Ovary (tissue), 9 donors: ENCODE data around the gene FLYWCH1. TPM values are rescaled to one million over a fixed set of nuclear protein-coding genes. Genes with fewer than 3 reads are reported as not detected.

Experiments used
- DNase-seq, 5 donors: peaks; one replicate each; pipeline ENCODE4 v3.0.0-alpha.2; 2019 to 2020
- H3K27ac ChIP-seq, 2 donors: fragments of 200-600 bp; one replicate each; pipeline versions ENCODE4 v1.5.1 to v1.8.0; 2019 to 2022
- H3K27me3 ChIP-seq: fragments of 200-600 bp; one replicate; pipeline ENCODE4 v1.8.0; 2022
- H3K36me3 ChIP-seq: fragments of 200-600 bp; sonication (generic); one replicate; pipeline ENCODE4 v1.5.1; 2019
- H3K4me1 ChIP-seq: one replicate; pipeline ENCODE4 v1.8.1; 2013; ENCODE audit warnings: mild to moderate bottlenecking, moderate library complexity; ENCODE audit not compliant: insufficient read depth
- H3K4me3 ChIP-seq: fragments of 200-600 bp; sonication (generic); one replicate; pipeline ENCODE4 v1.5.1; 2017
- H3K9me3 ChIP-seq, 2 donors: fragments of 200-600 bp in 1 of 2; sonication (generic) in 1 of 2; one replicate each; pipeline versions ENCODE4 v1.5.1 to v1.8.1; 2013 to 2019; ENCODE audit warnings: mild to moderate bottlenecking in 1 of 2, moderate library complexity in 1 of 2
- EP300 ChIP-seq: sonication (generic); formaldehyde crosslinking; IDR thresholded peaks from one replicate; pipeline ENCODE4 v1.6.1; 2017; ENCODE audit warnings: antibody characterized with exemption
- POLR2A ChIP-seq: fragments of 450-650 bp; IDR thresholded peaks from one replicate; pipeline ENCODE4 v1.6.1; 2017; ENCODE audit warnings: antibody characterized with exemption, mild to moderate bottlenecking, moderate library complexity
- WGBS, 3 donors: extraction: QIAGEN DNeasy Blood & Tissue Kit in 1 of 3; methylation state at CpG; one replicate each; pipeline versions ENCODE4 v1.1.5 to v1.1.7; 2013 to 2017; 5-methylcytosine and 5-hydroxymethylcytosine counted together
- intact Hi-C, 4 donors: fragments of 100-400 bp; cut with DNase I; formaldehyde crosslinking; loops; one replicate each; pipeline versions ENCODE4 v1.11.0 to v1.15.1; 2022 to 2023
- polyA plus RNA-seq, 2 donors: library from polyadenylated mRNA; stranded (reverse); fragments of 200-250 nt in 1 of 2; fragments of 350-450 nt in 1 of 2; fragmentation: Illumina TruSeq in 1 of 2; extraction: RNeasy Lipid Tissue Mini Kit (QIAGEN cat#74804) in 1 of 2; gene quantifications; one replicate each; pipeline ENCODE4 v1.2.3, GENCODE V29; 2013 to 2014
- total RNA-seq, 7 donors: library from RNA; depleted of rRNA in 2 of 7; stranded (reverse); fragments of >200 nt in 2 of 7; fragmentation: NEBNext Ultra II Directional in 3 of 7; extraction: Animal tissue kit (Norgen Biotek cat#: 25700) in 3 of 7; gene quantifications; one replicate each; pipeline versions ENCODE4 v1.1.0 to v1.2.4, GENCODE V29; 2016 to 2023
- TF ChIP-seq, protein P1 (sequence below), 3 donors: fragments of 450-650 bp in 2 of 3; fragments of 200-600 bp in 1 of 3; IDR thresholded peaks; one replicate each; pipeline versions ENCODE4 v1.5.1 to v1.8.0; 2016 to 2022; ENCODE audit warnings: antibody characterized with exemption in 3 of 3, mild to moderate bottlenecking in 1 of 3
- donor health status: DM: no; HTN: no; CAD: no; lungs with moderate emphysema.
- donor health status: DM: no; HTN: no; CAD: no.
- donor health status: Bipolar disorder and iron deficiency.
- donor health status: DM: yes; HTN: yes; CAD: no.
- donor health status: DM: no; HTN: no; CAD: no.
- donor health status: DM: yes; HTN: yes; CAD: no.

The FLYWCH1 gene
- total and polyA plus RNA-seq, 9 donors, result 2.2 to 66.9 (median 39.0) TPM

DNA sequence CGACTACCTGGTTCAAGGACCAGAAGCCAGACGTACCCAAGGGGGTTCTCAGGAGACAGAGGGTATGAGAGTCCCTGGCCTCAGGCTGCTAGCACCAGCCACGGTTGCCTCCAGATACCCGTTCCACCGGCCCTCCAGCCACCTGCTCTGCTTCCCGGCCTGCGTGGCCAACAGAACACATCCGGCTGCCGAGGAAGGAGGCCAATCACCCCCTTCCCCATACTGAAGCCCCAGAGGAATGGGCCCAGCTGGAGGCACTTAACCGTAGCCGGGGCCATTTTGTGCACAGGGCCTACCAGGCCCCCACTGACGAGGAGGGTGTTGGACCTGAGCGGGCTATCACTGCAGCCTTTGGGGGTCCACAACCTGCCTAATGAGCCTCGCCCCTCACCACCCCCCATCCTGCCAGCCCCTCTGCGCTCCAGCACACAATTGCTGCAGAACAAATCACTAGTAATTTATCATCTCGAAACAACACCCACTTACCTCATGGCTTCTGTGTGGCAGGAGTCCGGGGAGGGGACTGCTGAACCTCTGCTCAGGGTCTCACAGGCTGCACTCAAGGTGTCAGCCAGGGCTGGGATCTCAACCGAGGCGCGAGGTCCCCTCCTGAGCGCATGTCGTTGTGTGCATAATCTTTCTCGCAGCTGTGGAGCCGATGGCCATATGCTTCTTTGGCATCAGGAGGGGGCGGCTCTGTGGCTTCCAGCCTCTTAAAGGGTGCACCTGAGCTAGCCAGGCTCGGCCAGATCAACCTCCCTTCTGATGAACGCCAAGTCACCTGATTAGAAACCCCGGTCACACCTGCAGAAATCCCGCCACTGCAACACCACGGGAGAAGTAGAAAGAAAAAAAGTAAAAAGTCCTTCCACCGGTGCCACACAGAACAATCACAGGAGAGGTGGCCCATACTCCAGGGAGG lies 42.2 kb downstream of the FLYWCH1 start:
- Histone ChIP-seq H3K27me3 (no peaks in the 10 kb centered on the region), H3K4me1 (no peaks in the 10 kb centered on the region), H3K9me3 (no peaks in the 10 kb centered on the region), H3K36me3 (no peaks in the 10 kb centered on the region), H3K27ac (no peak overlapping the region), H3K4me3 (no peak overlapping the region)
- intact Hi-C loops, result no loop called here
- no peak for DNase-seq
- 44 to 60% (median 48%) methylated on average over 31 of the region's 31 CpGs for WGBS, 3 donors
- TF ChIP-seq EP300, result no peak
- no peak for TF ChIP-seq POLR2A
- TF ChIP-seq, protein P1, sequence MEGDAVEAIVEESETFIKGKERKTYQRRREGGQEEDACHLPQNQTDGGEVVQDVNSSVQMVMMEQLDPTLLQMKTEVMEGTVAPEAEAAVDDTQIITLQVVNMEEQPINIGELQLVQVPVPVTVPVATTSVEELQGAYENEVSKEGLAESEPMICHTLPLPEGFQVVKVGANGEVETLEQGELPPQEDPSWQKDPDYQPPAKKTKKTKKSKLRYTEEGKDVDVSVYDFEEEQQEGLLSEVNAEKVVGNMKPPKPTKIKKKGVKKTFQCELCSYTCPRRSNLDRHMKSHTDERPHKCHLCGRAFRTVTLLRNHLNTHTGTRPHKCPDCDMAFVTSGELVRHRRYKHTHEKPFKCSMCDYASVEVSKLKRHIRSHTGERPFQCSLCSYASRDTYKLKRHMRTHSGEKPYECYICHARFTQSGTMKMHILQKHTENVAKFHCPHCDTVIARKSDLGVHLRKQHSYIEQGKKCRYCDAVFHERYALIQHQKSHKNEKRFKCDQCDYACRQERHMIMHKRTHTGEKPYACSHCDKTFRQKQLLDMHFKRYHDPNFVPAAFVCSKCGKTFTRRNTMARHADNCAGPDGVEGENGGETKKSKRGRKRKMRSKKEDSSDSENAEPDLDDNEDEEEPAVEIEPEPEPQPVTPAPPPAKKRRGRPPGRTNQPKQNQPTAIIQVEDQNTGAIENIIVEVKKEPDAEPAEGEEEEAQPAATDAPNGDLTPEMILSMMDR (IDR thresholded peaks at IDR 0.05), result no peak

DNA sequence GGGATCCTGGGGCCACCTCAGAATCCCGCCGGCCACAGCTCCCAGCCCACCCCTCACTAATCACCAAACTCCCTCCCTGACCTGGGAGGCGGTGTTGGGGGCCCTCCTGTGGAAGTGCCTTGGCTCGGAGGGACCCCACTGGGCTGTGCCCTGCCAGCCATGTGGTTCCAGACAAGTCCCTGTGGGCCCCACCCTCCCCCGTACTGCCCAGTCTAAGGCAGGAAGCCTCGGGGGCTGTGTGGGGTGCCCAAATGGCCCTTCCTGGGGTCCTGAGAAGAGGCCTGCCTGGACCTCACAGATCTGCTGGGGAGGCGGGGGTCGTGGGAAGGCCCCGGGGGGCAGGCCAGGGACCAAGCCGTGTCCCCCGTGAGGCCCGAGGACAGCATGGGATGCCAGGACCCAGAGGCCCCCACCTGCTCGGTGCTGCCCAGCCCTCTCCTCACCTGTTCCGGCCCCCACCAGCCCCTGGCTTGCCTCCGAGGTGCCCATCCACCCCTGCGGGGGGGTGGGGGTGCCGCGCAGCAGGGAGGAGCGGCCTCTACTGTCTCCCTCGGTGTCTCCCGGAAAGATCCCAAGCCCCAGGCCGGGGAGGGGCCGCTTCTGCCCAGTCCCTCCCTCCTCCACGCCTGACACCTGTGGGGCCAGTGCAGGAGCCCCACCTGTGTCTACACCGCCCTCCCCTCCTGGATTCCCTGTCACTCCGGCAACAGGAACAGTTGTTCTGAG lies 43.1 kb downstream of the FLYWCH1 start:
- no peak for TF ChIP-seq EP300
- TF ChIP-seq, protein P1 (IDR thresholded peaks at IDR 0.05), result no peak
- no peak overlapping the region for H3K27ac ChIP-seq
- H3K4me1 ChIP-seq, result no peaks in the 10 kb centered on the region
- H3K9me3 ChIP-seq, result no peaks in the 10 kb centered on the region
- H3K4me3 ChIP-seq, result no peak overlapping the region
- no peaks in the 10 kb centered on the region for H3K27me3 ChIP-seq
- 44 to 50% (median 45%) methylated on average over 26 of the region's 26 CpGs for WGBS, 3 donors
- intact Hi-C loops, result no loop called here
- no peak for DNase-seq
- no peaks in the 10 kb centered on the region for H3K36me3 ChIP-seq

- intact Hi-C loops, result no loop called here
- H3K4me1 ChIP-seq, result no peaks in the 10 kb centered on the region
- no peaks in the 10 kb centered on the region for H3K36me3 ChIP-seq
- no peak for TF ChIP-seq EP300
- TF ChIP-seq, protein P1 (IDR thresholded peaks at IDR 0.05), result no peak
- TF ChIP-seq POLR2A, result no peak
- H3K9me3 ChIP-seq, result no peaks in the 10 kb centered on the region
- no peak overlapping the region for H3K4me3 ChIP-seq
- 28 to 65% (median 40%) methylated on average over 9 to 10 of the region's 10 CpGs for WGBS, 3 donors
- no peaks in the 10 kb centered on the region for H3K27me3 ChIP-seq
- DNase-seq, result no peak
- H3K27ac ChIP-seq, result no peak overlapping the region
Observed at GRCh38 chr16:2955438-2955778, 43.7 kb downstream of the FLYWCH1 start.

- 28 to 29% (median 29%) methylated on average over 18 to 21 of the region's 21 CpGs for WGBS, 3 donors
- peak in 1 of 5 donors; percentile 12 for DNase-seq
- no peaks in the 10 kb centered on the region for H3K27me3 ChIP-seq
- H3K4me1 ChIP-seq, result no peaks in the 10 kb centered on the region
- H3K27ac ChIP-seq, result no peak overlapping the region
- no peak overlapping the region for H3K4me3 ChIP-seq
- no peaks in the 10 kb centered on the region for H3K36me3 ChIP-seq
- intact Hi-C loops, result no loop called here
- TF ChIP-seq, protein P1 (IDR thresholded peaks at IDR 0.05), result no peak
- TF ChIP-seq POLR2A, result no peak
- TF ChIP-seq EP300, result no peak
- H3K9me3 ChIP-seq, result no peaks in the 10 kb centered on the region
Observed at GRCh38 chr16:2955779-2956578, 44.2 kb downstream of the FLYWCH1 start.
